ENCODE data around the gene CUL4A. TPM values are rescaled to one million over a fixed set of nuclear protein-coding genes. Genes with fewer than 3 reads are reported as not detected.

Gene CUL4A
- total RNA-seq, 5 donors from 2014 or later (not counting 1 experiment from before 2014, with no cell fraction given), result 80.3 to 94.5 (median 82.7) TPM

GRCh38 chr13:113267642-113268405 lies 58.4 kb downstream of the CUL4A start:
- ChIA-PET CTCF (no interaction called here), POLR2A (interaction anchor here in 1 of 2 donors (0.6 kb wide), 1 partner anchor 18 kb away, joined by 5 read pairs; no protein-coding TSS in a partner anchor)
- DNase-seq (no peak), ATAC-seq (replicated peaks in 1 of 4) (no peak)
- 94% methylated on average over 20 of the region's 20 CpGs for WGBS (ENCODE audit: insufficient coverage)
- peaks cover 26% of the 10 kb centered on the region for H3K36me3 Mint-ChIP-seq
- no peaks in the 10 kb centered on the region for H3K4me1 Mint-ChIP-seq
- H3K4me3 ChIP-seq (ENCODE audit: control insufficient read depth in 1 of 2, extremely low read depth in 1 of 2, low read length in 1 of 2), result no peak overlapping the region
- H3K27me3 ChIP-seq (replicated peaks in 1 of 2; ENCODE audit: control insufficient read depth in 2 of 2, extremely low read depth in 1 of 2, insufficient read depth in 2 of 2, low read length in 1 of 2), result no peaks in the 10 kb centered on the region
- no peak overlapping the region for H3K27ac Mint-ChIP-seq
- H3K4me1 ChIP-seq (ENCODE audit: control insufficient read depth in 1 of 2, extremely low read depth in 1 of 2, insufficient read depth in 2 of 2, low read length in 2 of 2), result no peaks in the 10 kb centered on the region
- H3K4me3 Mint-ChIP-seq, result no peak overlapping the region
- H3K9me3 ChIP-seq, result no peaks in the 10 kb centered on the region
- peaks cover 5 to 16% of the 10 kb centered on the region in 2 donors for H3K36me3 ChIP-seq (ENCODE audit: control insufficient read depth in 2 of 2, extremely low read depth in 1 of 2, insufficient read depth in 1 of 2, low read length in 1 of 2)
- H3K27ac ChIP-seq (ENCODE audit: low read length), result no peak overlapping the region
- no peaks in the 10 kb centered on the region for H3K27me3 Mint-ChIP-seq
- no peaks in the 10 kb centered on the region for H3K9me3 Mint-ChIP-seq

DNA sequence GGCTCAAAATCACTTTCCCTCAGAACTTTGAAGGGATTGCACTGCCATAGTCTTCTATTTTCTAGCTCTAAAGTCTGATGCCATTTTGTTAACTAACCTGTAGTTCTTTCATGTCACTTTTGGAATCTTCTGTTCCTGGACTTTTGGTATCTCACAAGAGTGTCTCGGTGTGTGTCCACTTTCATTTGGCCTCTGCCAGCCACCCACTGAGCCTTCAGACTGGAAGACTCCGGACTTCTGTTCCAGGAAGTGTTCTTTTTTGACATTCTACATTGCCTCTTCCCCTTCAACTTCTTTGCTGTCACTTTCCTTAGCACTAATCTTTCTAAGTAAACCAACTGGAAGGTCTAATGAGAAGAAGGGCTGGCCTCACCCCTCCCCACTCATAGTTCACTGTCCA lies 62.6 kb downstream of the CUL4A start:
- H3K4me3 Mint-ChIP-seq, result no peak overlapping the region
- H3K4me1 Mint-ChIP-seq, result peaks cover 0 to 13% (median 7%) of the 10 kb centered on the region in 3 donors
- H3K36me3 Mint-ChIP-seq, result peaks cover 17% of the 10 kb centered on the region
- no peaks in the 10 kb centered on the region for H3K27me3 Mint-ChIP-seq
- no peak overlapping the region for H3K27ac Mint-ChIP-seq
- H3K4me1 ChIP-seq (ENCODE audit: control insufficient read depth in 1 of 2, extremely low read depth in 1 of 2, insufficient read depth in 2 of 2, low read length in 2 of 2), result peaks cover 0 to 6% of the 10 kb centered on the region in 2 experiments
- DNase-seq, result no peak
- H3K9me3 ChIP-seq, result no peaks in the 10 kb centered on the region
- 100% methylated on average over 1 of the region's 2 CpGs for WGBS (ENCODE audit: insufficient coverage)
- POLR2A ChIA-PET, result no interaction called here
- no peaks in the 10 kb centered on the region for H3K27me3 ChIP-seq (replicated peaks in 1 of 2; ENCODE audit: control insufficient read depth in 2 of 2, extremely low read depth in 1 of 2, insufficient read depth in 2 of 2, low read length in 1 of 2)
- no peaks in the 10 kb centered on the region for H3K9me3 Mint-ChIP-seq
- H3K27ac ChIP-seq (ENCODE audit: low read length), result no peak overlapping the region
- no peaks in the 10 kb centered on the region for H3K36me3 ChIP-seq (ENCODE audit: control insufficient read depth in 2 of 2, extremely low read depth in 1 of 2, insufficient read depth in 1 of 2, low read length in 1 of 2)
- ATAC-seq (replicated peaks in 1 of 4), result no peak
- CTCF ChIA-PET, result no interaction called here
- H3K4me3 ChIP-seq (ENCODE audit: control insufficient read depth in 1 of 2, extremely low read depth in 1 of 2, low read length in 1 of 2), result no peak overlapping the region

DNA sequence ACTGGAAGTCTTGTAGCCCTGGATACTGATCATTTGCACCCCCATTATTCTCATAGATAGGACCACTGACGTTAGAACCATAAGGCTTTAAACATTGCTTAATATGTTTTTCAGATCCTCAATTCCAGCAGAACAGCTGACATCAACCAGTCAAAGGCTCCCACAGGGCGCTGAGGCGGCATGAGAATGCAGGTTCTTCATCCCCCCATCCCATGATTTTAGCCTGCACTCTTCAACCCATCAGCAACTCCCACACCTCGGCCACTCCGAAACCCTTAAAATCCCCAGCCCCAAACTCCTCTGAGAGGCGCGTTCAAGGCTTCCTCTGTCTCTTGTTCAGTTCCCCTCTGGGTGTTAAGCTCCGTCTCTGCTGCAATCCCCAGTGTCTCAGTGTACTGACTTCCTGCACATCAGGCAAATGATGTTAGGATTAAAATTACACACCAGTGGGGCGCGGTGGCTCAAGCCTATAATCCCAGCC lies 63.3 kb downstream of the CUL4A start:
- WGBS (ENCODE audit: insufficient coverage), result 97% methylated on average over 8 of the region's 10 CpGs
- ChIA-PET POLR2A (no interaction called here), CTCF (no interaction called here)
- no peaks in the 10 kb centered on the region for H3K27me3 ChIP-seq (replicated peaks in 1 of 2; ENCODE audit: control insufficient read depth in 2 of 2, extremely low read depth in 1 of 2, insufficient read depth in 2 of 2, low read length in 1 of 2)
- H3K4me3 ChIP-seq (ENCODE audit: control insufficient read depth in 1 of 2, extremely low read depth in 1 of 2, low read length in 1 of 2), result no peak overlapping the region
- Mint-ChIP-seq H3K27ac (no peak overlapping the region), H3K36me3 (peaks cover 14% of the 10 kb centered on the region), H3K4me3 (no peak overlapping the region), H3K27me3 (peaks cover 0 to 2% of the 10 kb centered on the region in 2 donors), H3K9me3 (no peaks in the 10 kb centered on the region), H3K4me1 (peaks cover 0 to 13% (median 7%) of the 10 kb centered on the region in 3 donors)
- no peak overlapping the region for H3K27ac ChIP-seq (ENCODE audit: low read length)
- H3K36me3 ChIP-seq (ENCODE audit: control insufficient read depth in 2 of 2, extremely low read depth in 1 of 2, insufficient read depth in 1 of 2, low read length in 1 of 2), result no peaks in the 10 kb centered on the region
- peaks cover 0 to 6% of the 10 kb centered on the region in 2 experiments for H3K4me1 ChIP-seq (ENCODE audit: control insufficient read depth in 1 of 2, extremely low read depth in 1 of 2, insufficient read depth in 2 of 2, low read length in 2 of 2)
- H3K9me3 ChIP-seq, result no peaks in the 10 kb centered on the region
- no peak for DNase-seq
- no peak for ATAC-seq (replicated peaks in 1 of 4)

GRCh38 chr13:113273321-113273720 lies 63.9 kb downstream of the CUL4A start:
- H3K9me3 ChIP-seq, result no peaks in the 10 kb centered on the region
- CTCF ChIA-PET, result no interaction called here
- H3K27ac ChIP-seq (ENCODE audit: low read length), result no peak overlapping the region
- no peak for ATAC-seq (replicated peaks in 1 of 4)
- peaks cover 0 to 6% of the 10 kb centered on the region in 2 experiments for H3K4me1 ChIP-seq (ENCODE audit: control insufficient read depth in 1 of 2, extremely low read depth in 1 of 2, insufficient read depth in 2 of 2, low read length in 2 of 2)
- peaks cover 0 to 4% of the 10 kb centered on the region in 2 donors for H3K27me3 Mint-ChIP-seq
- H3K4me1 Mint-ChIP-seq, result peaks cover 0 to 13% (median 7%) of the 10 kb centered on the region in 3 donors
- H3K27ac Mint-ChIP-seq, result no peak overlapping the region
- no peak overlapping the region for H3K4me3 ChIP-seq (ENCODE audit: control insufficient read depth in 1 of 2, extremely low read depth in 1 of 2, low read length in 1 of 2)
- peaks cover 0 to 3% of the 10 kb centered on the region in 2 experiments for H3K27me3 ChIP-seq (replicated peaks in 1 of 2; ENCODE audit: control insufficient read depth in 2 of 2, extremely low read depth in 1 of 2, insufficient read depth in 2 of 2, low read length in 1 of 2)
- H3K36me3 Mint-ChIP-seq, result peaks cover 14% of the 10 kb centered on the region
- POLR2A ChIA-PET, result no interaction called here
- no peak for DNase-seq
- no peak overlapping the region for H3K4me3 Mint-ChIP-seq
- no peaks in the 10 kb centered on the region for H3K9me3 Mint-ChIP-seq
- no peaks in the 10 kb centered on the region for H3K36me3 ChIP-seq (ENCODE audit: control insufficient read depth in 2 of 2, extremely low read depth in 1 of 2, insufficient read depth in 1 of 2, low read length in 1 of 2)
- 96% methylated on average over 6 of the region's 6 CpGs for WGBS (ENCODE audit: insufficient coverage)

GRCh38 chr13:113273851-113274590 lies 64.6 kb downstream of the CUL4A start:
- Mint-ChIP-seq H3K9me3 (no peaks in the 10 kb centered on the region), H3K27ac (no peak overlapping the region), H3K4me1 (peaks cover 0 to 13% (median 7%) of the 10 kb centered on the region in 3 donors), H3K4me3 (no peak overlapping the region), H3K36me3 (peaks cover 10% of the 10 kb centered on the region), H3K27me3 (peaks cover 0 to 10% of the 10 kb centered on the region in 2 donors)
- DNase-seq, result no peak
- Histone ChIP-seq H3K27me3 (replicated peaks in 1 of 2; ENCODE audit: control insufficient read depth in 2 of 2, extremely low read depth in 1 of 2, insufficient read depth in 2 of 2, low read length in 1 of 2) (peaks cover 0 to 4% of the 10 kb centered on the region in 2 experiments), H3K27ac (ENCODE audit: low read length) (no peak overlapping the region), H3K4me3 (ENCODE audit: control insufficient read depth in 1 of 2, extremely low read depth in 1 of 2, low read length in 1 of 2) (no peak overlapping the region), H3K9me3 (no peaks in the 10 kb centered on the region), H3K36me3 (ENCODE audit: control insufficient read depth in 2 of 2, extremely low read depth in 1 of 2, insufficient read depth in 1 of 2, low read length in 1 of 2) (no peaks in the 10 kb centered on the region), H3K4me1 (ENCODE audit: control insufficient read depth in 1 of 2, extremely low read depth in 1 of 2, insufficient read depth in 2 of 2, low read length in 2 of 2) (peaks cover 0 to 6% of the 10 kb centered on the region in 2 experiments)
- ChIA-PET POLR2A (interaction anchor here in 1 of 2 donors (0.6 kb wide), 1 partner anchor 106 kb away, joined by 5 read pairs; no protein-coding TSS in a partner anchor), CTCF (no interaction called here)
- 42% methylated on average over 14 of the region's 15 CpGs for WGBS (ENCODE audit: insufficient coverage)
- ATAC-seq (replicated peaks in 1 of 4), result no peak

- H3K27ac ChIP-seq (ENCODE audit: low read length), result no peak overlapping the region
- H3K4me1 ChIP-seq (ENCODE audit: control insufficient read depth in 1 of 2, extremely low read depth in 1 of 2, insufficient read depth in 2 of 2, low read length in 2 of 2), result peaks cover 0 to 6% of the 10 kb centered on the region in 2 experiments
- Mint-ChIP-seq H3K27me3 (peaks cover 0 to 10% of the 10 kb centered on the region in 2 donors), H3K4me3 (no peak overlapping the region), H3K9me3 (no peaks in the 10 kb centered on the region), H3K27ac (no peak overlapping the region), H3K36me3 (peaks cover 10% of the 10 kb centered on the region), H3K4me1 (peaks cover 0 to 13% (median 7%) of the 10 kb centered on the region in 3 donors)
- DNase-seq, result no peak
- ChIA-PET POLR2A (interaction anchor here in 1 of 2 donors (0.6 kb wide), 2 partner anchors 105 to 1007 kb away, joined by 5 to 7 read pairs; no protein-coding TSS in a partner anchor), CTCF (no interaction called here)
- 100% methylated on average over 1 of the region's 3 CpGs for WGBS (ENCODE audit: insufficient coverage)
- no peak overlapping the region for H3K4me3 ChIP-seq (ENCODE audit: control insufficient read depth in 1 of 2, extremely low read depth in 1 of 2, low read length in 1 of 2)
- no peaks in the 10 kb centered on the region for H3K36me3 ChIP-seq (ENCODE audit: control insufficient read depth in 2 of 2, extremely low read depth in 1 of 2, insufficient read depth in 1 of 2, low read length in 1 of 2)
- no peak for ATAC-seq (replicated peaks in 1 of 4)
- no peaks in the 10 kb centered on the region for H3K9me3 ChIP-seq
- H3K27me3 ChIP-seq (replicated peaks in 1 of 2; ENCODE audit: control insufficient read depth in 2 of 2, extremely low read depth in 1 of 2, insufficient read depth in 2 of 2, low read length in 1 of 2), result peaks cover 0 to 4% of the 10 kb centered on the region in 2 experiments
Observed at GRCh38 chr13:113274721-113275120, 65.3 kb downstream of the CUL4A start.
